IMR-90 (cell line): ENCODE measurements around the gene COL8A1. TPM values are rescaled to one million over a fixed set of nuclear protein-coding genes. Genes with fewer than 3 reads are reported as not detected.

ENCODE experiments used
- ATAC-seq: fragments of 200-7000 bp; cut with Tn5 transposase; 2 replicates; pipeline ENCODE4 v1.9.1; 2020; ENCODE audit warnings: low read depth, mild to moderate bottlenecking, moderate library complexity
- BruUV-seq: library from RNA; stranded (reverse); fragments of 400-500 nt; replicated peaks from 2 replicates; lab custom pipeline; 2021; lab: Mats Ljungman, UMichigan
- CTCF ChIA-PET: fragments of 300-600 bp; formaldehyde crosslinking; extraction: SDS; loops from one replicate; lab custom pipeline; 2021; ENCODE audit warnings: antibody characterized with exemption; lab: Yijun Ruan, JAX
- POLR2A ChIA-PET: fragments of 300-600 bp; sonication (Branson Sonifier 250); formaldehyde crosslinking; loops from one replicate; lab custom pipeline; 2022; ENCODE audit warnings: antibody characterized with exemption; ENCODE audit not compliant: unreplicated experiment; lab: Charles Lee
- DNase-seq: peaks from one replicate; pipeline ENCODE4 v3.0.0; 2013
- H2AFZ ChIP-seq: replicated peaks from 2 replicates; pipeline ENCODE3; 2013; ENCODE audit warnings: low read length, mild to moderate bottlenecking; ENCODE audit not compliant: poor library complexity
- H2AK5ac ChIP-seq: 2 replicates; pipeline ENCODE4 v1.6.1; 2013; ENCODE audit warnings: low read depth, low read length, inconsistent platforms
- H2AK9ac ChIP-seq: replicated peaks from 2 replicates; pipeline ENCODE3; 2013; ENCODE audit warnings: mild to moderate bottlenecking, low read depth, low read length, moderate library complexity; ENCODE audit not compliant: poor library complexity
- H2BK120ac ChIP-seq: 2 replicates; pipeline ENCODE4 v1.6.1; 2013; ENCODE audit warnings: low read depth, low read length, inconsistent platforms
- H2BK15ac ChIP-seq: 3 replicates; pipeline ENCODE4 v1.6.1; 2013; ENCODE audit warnings: low read depth, low read length, inconsistent platforms
- H2BK20ac ChIP-seq: 2 replicates; pipeline ENCODE4 v1.6.1; 2013; ENCODE audit warnings: low read depth, mild to moderate bottlenecking, inconsistent platforms, low read length, moderate library complexity
- H2BK5ac ChIP-seq: 2 replicates; pipeline ENCODE4 v1.6.1; 2013; ENCODE audit warnings: mild to moderate bottlenecking, low read depth, low read length, inconsistent platforms; ENCODE audit not compliant: poor library complexity, severe bottlenecking
- H3K14ac ChIP-seq: replicated peaks from 2 replicates; pipeline ENCODE4 v1.6.1; 2013; ENCODE audit warnings: low read depth, low read length, inconsistent platforms
- H3K18ac ChIP-seq: 2 replicates; pipeline ENCODE4 v1.6.1; 2013; ENCODE audit warnings: low read depth, low read length, control low read depth
- H3K23ac ChIP-seq: 2 replicates; pipeline ENCODE4 v1.6.1; 2013; ENCODE audit warnings: low read depth, low read length, inconsistent platforms
- H3K27ac ChIP-seq: 2 replicates; pipeline ENCODE4 v1.5.1; 2013; ENCODE audit warnings: mild to moderate bottlenecking, control low read depth, low read length; ENCODE audit not compliant: insufficient read depth
- H3K27me3 ChIP-seq: 2 replicates; pipeline ENCODE4 v1.6.1; 2013; ENCODE audit warnings: low read length; ENCODE audit not compliant: control insufficient read depth, insufficient read depth
- H3K36me3 ChIP-seq: 2 replicates; pipeline ENCODE4 v1.6.1; 2013; ENCODE audit warnings: low read length, mixed read lengths; ENCODE audit not compliant: control insufficient read depth, insufficient read depth
- H3K4ac ChIP-seq: 2 replicates; pipeline ENCODE4 v1.6.1; 2013; ENCODE audit warnings: low read depth, low read length, inconsistent platforms
- H3K4me1 ChIP-seq: 2 replicates; pipeline ENCODE4 v1.6.1; 2013; ENCODE audit warnings: low read length, mixed read lengths; ENCODE audit not compliant: control insufficient read depth, insufficient read depth
- H3K4me2 ChIP-seq: 2 replicates; pipeline ENCODE4 v1.6.1; 2013; ENCODE audit warnings: low read depth, mild to moderate bottlenecking, control low read depth, low read length, moderate library complexity
- H3K4me3 ChIP-seq: 2 replicates; pipeline ENCODE4 v1.5.1; 2013; ENCODE audit warnings: low read depth, mild to moderate bottlenecking, control low read depth, low read length, moderate library complexity; ENCODE audit not compliant: insufficient read depth
- H3K56ac ChIP-seq: 2 replicates; pipeline ENCODE4 v1.6.1; 2013; ENCODE audit warnings: low read length, inconsistent platforms; ENCODE audit not compliant: insufficient read depth; ENCODE audit errors: extremely low read depth
- H3K79me1 ChIP-seq, 2 experiments: 2 replicates each; pipeline ENCODE4 v1.6.1; 2013; ENCODE audit warnings: low read length in 2 of 2, inconsistent platforms in 1 of 2, low read depth in 1 of 2
- H3K9ac ChIP-seq: 2 replicates; pipeline ENCODE4 v1.6.1; 2013; ENCODE audit warnings: low read depth, low read length, control low read depth
- H3K9me1 ChIP-seq: 2 replicates; pipeline ENCODE4 v1.6.1; 2013; ENCODE audit warnings: low read length, inconsistent platforms; ENCODE audit not compliant: insufficient read depth
- H3K9me3 ChIP-seq: 2 replicates; pipeline ENCODE4 v1.6.1; 2013; ENCODE audit warnings: low read length; ENCODE audit not compliant: control insufficient read depth, insufficient read depth
- H4K20me1 ChIP-seq: 2 replicates; pipeline ENCODE4 v1.6.1; 2013; ENCODE audit warnings: low read length, inconsistent platforms; ENCODE audit not compliant: insufficient read depth
- H4K5ac ChIP-seq: 2 replicates; pipeline ENCODE4 v1.6.1; 2013; ENCODE audit warnings: mild to moderate bottlenecking, low read depth, low read length, control low read depth
- H4K8ac ChIP-seq, 2 experiments: 2 replicates each; pipeline ENCODE4 v1.6.1; 2013; ENCODE audit warnings: low read depth in 2 of 2, low read length in 2 of 2, control low read depth in 1 of 2, inconsistent platforms in 1 of 2
- H4K91ac ChIP-seq: 2 replicates; pipeline ENCODE4 v1.6.1; 2013; ENCODE audit warnings: low read depth, low read length, inconsistent platforms; ENCODE audit not compliant: insufficient read depth
- BHLHE40 ChIP-seq: fragments of 150-350 bp; IDR thresholded peaks from 2 replicates; pipeline ENCODE4 v1.6.1; 2016; ENCODE audit warnings: mild to moderate bottlenecking, low read depth, low read length
- CEBPB ChIP-seq: IDR thresholded peaks from 2 replicates; pipeline ENCODE4 v1.6.1; 2012; ENCODE audit warnings: low read depth, low read length, improper control_type of control experiment
- CHD1 ChIP-seq: IDR thresholded peaks from 2 replicates; pipeline ENCODE4 v1.6.1; 2012; ENCODE audit warnings: low read depth, low read length, improper control_type of control experiment
- FOS ChIP-seq: fragments of 150-350 bp; IDR thresholded peaks from 2 replicates; pipeline ENCODE4 v1.6.1; 2016; ENCODE audit warnings: low read depth, low read length
- MAFK ChIP-seq: IDR thresholded peaks from 2 replicates; pipeline ENCODE4 v1.6.1; 2012; ENCODE audit warnings: low read depth, low read length, improper control_type of control experiment
- MAZ ChIP-seq: IDR thresholded peaks from 2 replicates; pipeline ENCODE4 v1.6.1; 2012; ENCODE audit warnings: low read depth, mild to moderate bottlenecking, low read length, improper control_type of control experiment, moderate library complexity, borderline replicate concordance
- MXI1 ChIP-seq: IDR thresholded peaks from 2 replicates; pipeline ENCODE4 v1.6.1; 2012; ENCODE audit warnings: low read depth, mild to moderate bottlenecking, low read length, moderate library complexity, borderline replicate concordance
- NFE2L2 ChIP-seq: fragments of 150-350 bp; IDR thresholded peaks from 2 replicates; pipeline ENCODE4 v1.6.1; 2016; ENCODE audit warnings: low read depth, mild to moderate bottlenecking, low read length
- POLR2A ChIP-seq: IDR thresholded peaks from 2 replicates; pipeline ENCODE4 v1.6.1; 2012; ENCODE audit warnings: mild to moderate bottlenecking, low read depth, low read length
- RAD21 ChIP-seq: IDR thresholded peaks from 2 replicates; pipeline ENCODE4 v1.6.1; 2012; ENCODE audit warnings: low read length, improper control_type of control experiment
- RCOR1 ChIP-seq: IDR thresholded peaks from 2 replicates; pipeline ENCODE4 v1.6.1; 2012; ENCODE audit warnings: mild to moderate bottlenecking, low read length, improper control_type of control experiment; ENCODE audit not compliant: insufficient replicate concordance
- RFX5 ChIP-seq: IDR thresholded peaks from 2 replicates; pipeline ENCODE4 v1.8.0; 2012; ENCODE audit warnings: low read depth, mild to moderate bottlenecking, low read length, moderate library complexity
- SMC3 ChIP-seq: fragments of 150-350 bp; IDR thresholded peaks from 2 replicates; pipeline ENCODE4 v1.6.1; 2016; ENCODE audit warnings: low read depth, mild to moderate bottlenecking, antibody characterized with exemption, low read length, moderate library complexity
- WGBS, 2 experiments: methylation state at CpG; one replicate each; pipeline versions ENCODE4 v1.1.5 to v1.1.7; 2013; ENCODE audit warnings: missing lambda C conversion rate in 2 of 2; ENCODE audit not compliant: insufficient read length in 1 of 2; ENCODE audit errors: extremely low coverage in 2 of 2; 5-methylcytosine and 5-hydroxymethylcytosine counted together
- dilution Hi-C: fragments of 300-500 bp; cut with HindIII; formaldehyde crosslinking; loops from one replicate; pipeline ENCODE4 v1.14.3; 2018; ENCODE audit warnings: low sequenced_read_pairs; ENCODE audit not compliant: unreplicated experiment
- in situ Hi-C: fragments of 300-500 bp; cut with MboI; formaldehyde crosslinking; loops from 3 replicates; pipeline ENCODE4 v1.14.3; 2019; ENCODE audit warnings: low sequenced_read_pairs, inconsistent platforms, mixed read lengths
- intact Hi-C: fragments of 100-400 bp; cut with micrococcal nuclease; formaldehyde crosslinking; loops from 2 replicates; pipeline ENCODE4 v1.10.0; 2022
- polyA plus RNA-seq, 3 experiments: library from polyadenylated mRNA; depleted of rRNA; stranded (reverse); fragments of >200 nt; gene quantifications; 2 replicates each; pipeline ENCODE4 v1.2.3, GENCODE V29; 2012; ENCODE audit warnings: low replicate concordance in 1 of 3
- total RNA-seq: library from RNA; depleted of rRNA; stranded (reverse); fragments of >200 nt; gene quantifications from 2 replicates; pipeline ENCODE4 v1.2.3, GENCODE V29; 2012
- TF ChIP-seq, protein P1 (sequence below): fragments of 150-350 bp; IDR thresholded peaks from 2 replicates; pipeline ENCODE4 v1.6.1; 2017; ENCODE audit warnings: mild to moderate bottlenecking, antibody characterized with exemption, low read length, low read depth
- TF ChIP-seq, protein P2 (sequence below): conservative IDR thresholded peaks from 2 replicates; pipeline ENCODE4 v1.5.1; 2012; ENCODE audit warnings: mild to moderate bottlenecking, low read depth, low read length, improper control_type of control experiment
- TF ChIP-seq, protein P3 (sequence below): fragments of 150-350 bp; IDR thresholded peaks from 2 replicates; pipeline ENCODE4 v1.6.1; 2016; ENCODE audit warnings: low read depth, mild to moderate bottlenecking, low read length, moderate library complexity, borderline replicate concordance

The COL8A1 gene
- total and polyA plus RNA-seq, 2 of the 4 experiments (the other 2 are of a cell fraction): 119 to 151 TPM

GRCh38 chr3:99681976-99682375 lies 43.6 kb downstream of the COL8A1 start:
- ChIA-PET POLR2A (no interaction called here), CTCF (no interaction called here)
- H3K56ac ChIP-seq: no peak overlapping the region

More at GRCh38 chr3:99681976-99682375, 43.6 kb downstream of the COL8A1 start:
- H3K4ac ChIP-seq: no peak overlapping the region
- no peak overlapping the region for H3K27ac ChIP-seq
- no peak overlapping the region for H2AK5ac ChIP-seq
- H3K4me1 ChIP-seq: peaks cover 7% of the 10 kb centered on the region
- no peak overlapping the region for H2AFZ ChIP-seq
- H3K14ac ChIP-seq: no peak overlapping the region
- H4K8ac ChIP-seq: 0 out of 4 replicates have a peak overlapping the region, but pooled peaks of 1 of the 2 experiments have one; percentile 27
- H2AK9ac ChIP-seq: no peak overlapping the region
- H3K23ac ChIP-seq: no peak overlapping the region
- TF ChIP-seq, protein P1, sequence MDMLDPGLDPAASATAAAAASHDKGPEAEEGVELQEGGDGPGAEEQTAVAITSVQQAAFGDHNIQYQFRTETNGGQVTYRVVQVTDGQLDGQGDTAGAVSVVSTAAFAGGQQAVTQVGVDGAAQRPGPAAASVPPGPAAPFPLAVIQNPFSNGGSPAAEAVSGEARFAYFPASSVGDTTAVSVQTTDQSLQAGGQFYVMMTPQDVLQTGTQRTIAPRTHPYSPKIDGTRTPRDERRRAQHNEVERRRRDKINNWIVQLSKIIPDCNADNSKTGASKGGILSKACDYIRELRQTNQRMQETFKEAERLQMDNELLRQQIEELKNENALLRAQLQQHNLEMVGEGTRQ: no peak
- TF ChIP-seq NFE2L2 (no peak), MXI1 (no peak), RCOR1 (no peak), CEBPB (no peak), MAFK (no peak), CHD1 (no peak), FOS (no peak), SMC3 (no peak), RFX5 (no peak), RAD21 (no peak), MAZ (no peak), POLR2A (no peak), BHLHE40 (no peak)
- TF ChIP-seq, protein P2, sequence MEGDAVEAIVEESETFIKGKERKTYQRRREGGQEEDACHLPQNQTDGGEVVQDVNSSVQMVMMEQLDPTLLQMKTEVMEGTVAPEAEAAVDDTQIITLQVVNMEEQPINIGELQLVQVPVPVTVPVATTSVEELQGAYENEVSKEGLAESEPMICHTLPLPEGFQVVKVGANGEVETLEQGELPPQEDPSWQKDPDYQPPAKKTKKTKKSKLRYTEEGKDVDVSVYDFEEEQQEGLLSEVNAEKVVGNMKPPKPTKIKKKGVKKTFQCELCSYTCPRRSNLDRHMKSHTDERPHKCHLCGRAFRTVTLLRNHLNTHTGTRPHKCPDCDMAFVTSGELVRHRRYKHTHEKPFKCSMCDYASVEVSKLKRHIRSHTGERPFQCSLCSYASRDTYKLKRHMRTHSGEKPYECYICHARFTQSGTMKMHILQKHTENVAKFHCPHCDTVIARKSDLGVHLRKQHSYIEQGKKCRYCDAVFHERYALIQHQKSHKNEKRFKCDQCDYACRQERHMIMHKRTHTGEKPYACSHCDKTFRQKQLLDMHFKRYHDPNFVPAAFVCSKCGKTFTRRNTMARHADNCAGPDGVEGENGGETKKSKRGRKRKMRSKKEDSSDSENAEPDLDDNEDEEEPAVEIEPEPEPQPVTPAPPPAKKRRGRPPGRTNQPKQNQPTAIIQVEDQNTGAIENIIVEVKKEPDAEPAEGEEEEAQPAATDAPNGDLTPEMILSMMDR: no peak
- TF ChIP-seq, protein P3, sequence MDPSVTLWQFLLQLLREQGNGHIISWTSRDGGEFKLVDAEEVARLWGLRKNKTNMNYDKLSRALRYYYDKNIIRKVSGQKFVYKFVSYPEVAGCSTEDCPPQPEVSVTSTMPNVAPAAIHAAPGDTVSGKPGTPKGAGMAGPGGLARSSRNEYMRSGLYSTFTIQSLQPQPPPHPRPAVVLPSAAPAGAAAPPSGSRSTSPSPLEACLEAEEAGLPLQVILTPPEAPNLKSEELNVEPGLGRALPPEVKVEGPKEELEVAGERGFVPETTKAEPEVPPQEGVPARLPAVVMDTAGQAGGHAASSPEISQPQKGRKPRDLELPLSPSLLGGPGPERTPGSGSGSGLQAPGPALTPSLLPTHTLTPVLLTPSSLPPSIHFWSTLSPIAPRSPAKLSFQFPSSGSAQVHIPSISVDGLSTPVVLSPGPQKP: no peak
- H3K4me2 ChIP-seq: no peak overlapping the region
- intact Hi-C loops: no loop called here
- H3K27me3 ChIP-seq: no peaks in the 10 kb centered on the region
- H3K9me3 ChIP-seq: no peaks in the 10 kb centered on the region
- H3K79me1 ChIP-seq: peaks cover 19 to 41% of the 10 kb centered on the region in 2 experiments
- H4K20me1 ChIP-seq: no peaks in the 10 kb centered on the region
- no peak overlapping the region for H3K9ac ChIP-seq
- H3K36me3 ChIP-seq: no peaks in the 10 kb centered on the region
- no peak overlapping the region for H2BK20ac ChIP-seq
- no peak overlapping the region for H3K18ac ChIP-seq
- in situ Hi-C loops: loop anchor here (10.0 kb wide), 1 partner anchor 657 kb away; no protein-coding TSS in a partner anchor
- 97% methylated on average over 5 of the region's 9 CpGs; no CpG with 5 or more reads in 1 of the 2 experiments for WGBS, 2 experiments
- no peak overlapping the region for H4K5ac ChIP-seq
- no peak overlapping the region for H2BK120ac ChIP-seq
- dilution Hi-C loops: no loop called here
- no peak overlapping the region for H3K4me3 ChIP-seq
- DNase-seq (no peak), ATAC-seq (no peak)
- no peak overlapping the region for H2BK5ac ChIP-seq
- H3K9me1 ChIP-seq: no peaks in the 10 kb centered on the region; the same call in 1 of the 2 replicates
- H4K91ac ChIP-seq: no peak overlapping the region
- BruUV-seq: no TSS peak
- H2BK15ac ChIP-seq: no peak overlapping the region
